Lung (tissue), 12 donors: ENCODE data around the gene SSTR3. TPM values are rescaled to one million over a fixed set of nuclear protein-coding genes. Genes with fewer than 3 reads are reported as not detected.

ENCODE experiments used
- ATAC-seq: fragments of 200-7000 bp; cut with Tn5 transposase; one replicate; pipeline ENCODE4 v1.9.1; 2020; ENCODE audit warnings: moderate number of reproducible peaks; ENCODE audit not compliant: insufficient read depth, low FRiP score
- DNase-seq, 3 donors: peaks; one replicate each; pipeline ENCODE4 v3.0.0-alpha.2; 2013 to 2017
- H3K27ac ChIP-seq, 2 donors: one replicate each; pipeline ENCODE4 v1.5.1; 2013; ENCODE audit warnings: mild to moderate bottlenecking in 2 of 2, moderate library complexity in 2 of 2, control low read depth in 1 of 2, inconsistent platforms in 1 of 2, low read depth in 1 of 2, low read length in 1 of 2
- H3K27me3 ChIP-seq, 3 donors: one replicate each; pipeline ENCODE4 v1.5.1; 2013; ENCODE audit warnings: low read length in 2 of 3; ENCODE audit not compliant: control insufficient read depth in 3 of 3, insufficient read depth in 3 of 3
- H3K36me3 ChIP-seq, 4 donors: one replicate each; pipeline ENCODE4 v1.5.1; 2013; ENCODE audit warnings: low read length in 4 of 4, mild to moderate bottlenecking in 1 of 4, moderate library complexity in 1 of 4; ENCODE audit not compliant: control insufficient read depth in 4 of 4, insufficient read depth in 4 of 4
- H3K4me1 ChIP-seq, 5 donors: one replicate each; pipeline ENCODE4 v1.5.1; 2013; ENCODE audit warnings: low read length in 5 of 5, mild to moderate bottlenecking in 2 of 5, moderate library complexity in 1 of 5; ENCODE audit not compliant: control insufficient read depth in 5 of 5, insufficient read depth in 5 of 5
- H3K4me3 ChIP-seq: one replicate; pipeline ENCODE4 v1.5.1; 2013; ENCODE audit warnings: mild to moderate bottlenecking, control low read depth, moderate library complexity
- H3K9ac ChIP-seq, 2 donors: one replicate each; pipeline ENCODE4 v1.5.1; 2013; ENCODE audit warnings: low read length in 2 of 2, control low read depth in 1 of 2; ENCODE audit not compliant: insufficient read depth in 1 of 2
- H3K9me3 ChIP-seq, 4 donors: one replicate each; pipeline ENCODE4 v1.5.1; 2013; ENCODE audit warnings: low read length in 3 of 4, mild to moderate bottlenecking in 1 of 4, moderate library complexity in 1 of 4; ENCODE audit not compliant: control insufficient read depth in 4 of 4, insufficient read depth in 3 of 4
- WGBS, 2 donors: extraction: QIAGEN DNeasy Blood & Tissue Kit; methylation state at CpG; one replicate each; pipeline ENCODE4 v1.1.7; 2013; 5-methylcytosine and 5-hydroxymethylcytosine counted together
- polyA plus RNA-seq, 2 donors: library from polyadenylated mRNA; stranded (reverse); fragments of 200-250 nt; gene quantifications; one replicate each; pipeline ENCODE4 v1.2.1, GENCODE V29; 2013
- total RNA-seq, 2 donors: library from RNA; depleted of rRNA in 1 of 2; stranded (reverse); fragments of >200 nt in 1 of 2; gene quantifications; one replicate each; pipeline ENCODE4 v1.2.1, GENCODE V29; 2014 to 2021
- TF ChIP-seq, protein P1 (sequence below): IDR thresholded peaks from 2 replicates; pipeline ENCODE4 v1.5.1; 2012; ENCODE audit warnings: mild to moderate bottlenecking; ENCODE audit errors: control extremely low read depth, extremely low read depth
- donor health status: control.
- donor health status: control.
- donor health status: Bipolar disorder and iron deficiency.
- donor health status: healthy.
- donor health status: DM: yes; HTN: yes; CAD: no.

Gene SSTR3
- total and polyA plus RNA-seq, 4 donors = 0.04 to 0.87 (median 0.10) TPM

DNA sequence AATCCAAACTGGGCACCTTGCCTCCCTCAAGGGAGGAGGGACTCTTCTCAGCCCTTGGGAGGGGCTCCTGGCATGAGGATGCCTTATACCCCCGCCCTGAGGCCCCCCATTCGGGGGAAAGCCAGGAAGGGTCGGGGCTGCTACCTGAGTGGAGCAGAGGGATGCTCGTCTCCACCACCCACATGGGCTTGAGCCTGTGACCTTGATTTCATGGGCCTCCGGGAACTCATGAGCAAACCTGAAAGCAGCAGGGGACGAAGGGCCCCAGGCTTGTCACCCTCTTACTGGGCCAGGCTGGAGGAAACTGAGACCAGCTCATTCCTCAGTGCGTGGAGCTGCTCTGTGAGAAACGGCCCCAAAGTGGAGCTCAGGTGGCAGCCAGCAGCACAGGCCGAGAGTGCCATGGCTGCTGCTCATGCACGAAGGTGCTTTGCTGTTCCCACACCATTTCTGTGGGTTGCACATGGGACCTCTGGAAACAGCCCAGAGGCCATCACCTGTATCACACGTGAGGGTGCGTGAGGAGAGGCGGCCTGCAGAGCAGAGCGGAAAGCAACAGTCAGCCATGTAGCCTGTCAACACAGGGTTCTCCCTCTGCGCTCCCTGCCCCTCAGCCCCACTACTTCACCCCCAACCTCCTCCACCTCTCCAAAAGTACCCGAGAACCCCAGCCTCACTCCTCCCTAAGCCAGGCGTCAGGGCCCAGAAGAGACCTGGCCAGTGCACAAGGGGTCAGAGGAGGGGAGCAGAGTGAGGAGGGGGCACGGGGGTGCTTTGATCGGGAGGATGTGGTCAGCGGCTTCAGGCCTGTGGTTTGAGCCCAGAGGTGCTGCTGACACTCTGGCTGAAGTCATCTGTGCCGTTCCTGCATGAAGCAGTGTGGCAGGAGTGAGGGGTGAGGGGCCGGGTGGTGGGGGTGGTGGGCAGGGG is 48.4 kb downstream of the SSTR3 start:
- WGBS, 2 donors = 80 to 81% methylated on average over 22 of the region's 22 CpGs
- Histone ChIP-seq H3K9me3 (no peaks in the 10 kb centered on the region), H3K9ac (no peak overlapping the region), H3K4me1 (peaks cover 0 to 6% (median 0%) of the 10 kb centered on the region in 5 donors), H3K36me3 (no peaks in the 10 kb centered on the region), H3K27me3 (peaks cover 0 to 2% (median 0%) of the 10 kb centered on the region in 3 donors), H3K4me3 (no peak overlapping the region), H3K27ac (no peak overlapping the region)
- TF ChIP-seq, protein P1, sequence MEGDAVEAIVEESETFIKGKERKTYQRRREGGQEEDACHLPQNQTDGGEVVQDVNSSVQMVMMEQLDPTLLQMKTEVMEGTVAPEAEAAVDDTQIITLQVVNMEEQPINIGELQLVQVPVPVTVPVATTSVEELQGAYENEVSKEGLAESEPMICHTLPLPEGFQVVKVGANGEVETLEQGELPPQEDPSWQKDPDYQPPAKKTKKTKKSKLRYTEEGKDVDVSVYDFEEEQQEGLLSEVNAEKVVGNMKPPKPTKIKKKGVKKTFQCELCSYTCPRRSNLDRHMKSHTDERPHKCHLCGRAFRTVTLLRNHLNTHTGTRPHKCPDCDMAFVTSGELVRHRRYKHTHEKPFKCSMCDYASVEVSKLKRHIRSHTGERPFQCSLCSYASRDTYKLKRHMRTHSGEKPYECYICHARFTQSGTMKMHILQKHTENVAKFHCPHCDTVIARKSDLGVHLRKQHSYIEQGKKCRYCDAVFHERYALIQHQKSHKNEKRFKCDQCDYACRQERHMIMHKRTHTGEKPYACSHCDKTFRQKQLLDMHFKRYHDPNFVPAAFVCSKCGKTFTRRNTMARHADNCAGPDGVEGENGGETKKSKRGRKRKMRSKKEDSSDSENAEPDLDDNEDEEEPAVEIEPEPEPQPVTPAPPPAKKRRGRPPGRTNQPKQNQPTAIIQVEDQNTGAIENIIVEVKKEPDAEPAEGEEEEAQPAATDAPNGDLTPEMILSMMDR = no peak
- ATAC-seq (no peak), DNase-seq (no peak)

DNA sequence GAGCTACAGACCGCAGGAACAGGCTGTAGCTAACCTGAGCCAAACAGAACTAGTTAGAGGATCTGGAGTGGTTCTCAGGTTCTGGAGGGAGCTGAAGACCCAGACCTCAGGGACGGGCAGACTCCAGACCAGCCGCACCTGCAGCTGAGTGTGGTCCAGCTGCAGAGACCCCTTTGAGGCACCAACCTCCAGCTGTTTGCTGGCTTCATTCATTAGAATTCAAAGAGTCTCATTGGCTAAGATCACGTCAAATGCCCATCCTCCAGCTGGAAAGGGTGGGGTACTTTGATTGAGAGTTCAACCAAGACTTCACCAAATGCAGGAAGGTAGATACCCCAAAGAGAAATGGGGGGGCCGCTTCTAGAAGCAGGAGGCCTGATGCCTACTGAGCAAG is 49.2 kb downstream of the SSTR3 start:
- 87 to 95% methylated on average over 5 of the region's 5 CpGs for whole genome bisulfite sequencing, 2 donors
- DNase-seq (no peak), ATAC-seq (no peak)
- H3K27ac ChIP-seq = no peak overlapping the region
- peaks cover 0 to 2% (median 0%) of the 10 kb centered on the region in 3 donors for H3K27me3 ChIP-seq
- no peak overlapping the region for H3K4me3 ChIP-seq
- peaks cover 0 to 6% (median 0%) of the 10 kb centered on the region in 5 donors for H3K4me1 ChIP-seq
- TF ChIP-seq, protein P1 = no peak
- no peaks in the 10 kb centered on the region for H3K9me3 ChIP-seq
- H3K9ac ChIP-seq = no peak overlapping the region
- no peaks in the 10 kb centered on the region for H3K36me3 ChIP-seq

DNA sequence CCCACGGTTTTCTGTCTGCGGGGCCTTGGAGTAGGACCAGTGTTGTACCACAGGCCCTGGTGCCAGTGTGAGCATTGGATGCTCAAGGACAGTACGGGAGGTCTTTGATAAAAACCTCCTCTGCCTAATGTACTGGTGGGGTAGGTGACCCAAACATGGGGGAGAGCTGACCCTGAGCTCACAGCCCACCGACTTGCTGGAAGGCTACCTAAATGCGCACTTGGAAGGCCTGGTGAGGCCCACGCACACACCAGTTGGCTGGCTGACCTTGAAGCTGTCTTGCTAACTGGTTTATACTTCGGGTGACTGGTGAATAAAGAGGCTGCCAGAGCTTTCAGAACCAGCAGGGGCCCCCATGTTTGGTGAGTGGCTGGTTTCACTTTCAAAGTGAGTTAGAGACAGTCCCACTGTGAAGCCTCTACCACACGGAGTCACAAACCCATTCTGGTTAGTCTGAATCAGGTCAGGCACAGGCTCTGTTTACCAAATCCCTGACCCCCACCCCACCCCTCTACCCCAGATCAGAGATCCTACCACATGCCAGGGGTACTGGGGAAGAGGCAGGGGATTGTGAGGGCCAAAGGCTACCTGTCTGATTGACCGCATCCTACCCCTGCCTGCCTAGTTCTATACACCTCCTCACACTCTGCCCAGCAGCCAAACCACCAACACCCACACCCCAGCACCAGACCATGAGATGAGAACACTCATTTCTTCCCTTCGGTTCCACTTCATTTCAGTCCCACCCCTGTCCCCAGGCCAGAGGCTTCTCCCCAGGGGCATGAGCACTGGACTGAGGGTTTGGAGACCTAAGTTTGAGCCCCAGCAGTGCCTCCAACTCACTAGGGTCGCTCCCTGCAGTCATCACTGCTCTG is 49.8 kb downstream of the SSTR3 start:
- WGBS, 2 donors = 71 to 80% methylated on average over 11 of the region's 11 CpGs
- TF ChIP-seq, protein P1 = no peak
- H3K4me3 ChIP-seq = no peak overlapping the region
- H3K36me3 ChIP-seq = no peaks in the 10 kb centered on the region
- peaks cover 0 to 4% (median 0%) of the 10 kb centered on the region in 5 donors for H3K4me1 ChIP-seq
- H3K27ac ChIP-seq = peak overlapping the region in 1 of 2 donors; percentile 38
- ATAC-seq (no peak), DNase-seq (no peak)
- H3K27me3 ChIP-seq = peaks cover 0 to 2% (median 0%) of the 10 kb centered on the region in 3 donors
- no peak overlapping the region for H3K9ac ChIP-seq
- no peaks in the 10 kb centered on the region for H3K9me3 ChIP-seq
